Measurements from ENCODE around the gene ACP3. TPM values are rescaled to one million over a fixed set of nuclear protein-coding genes. Genes with fewer than 3 reads are reported as not detected.

ACP3 gene
- total RNA-seq, 1 donor from 2014 or later = 0.46 TPM

- TF ChIP-seq CTCF (conservative IDR thresholded peaks at IDR 0.05; ENCODE audit: low read depth, low read length) = no peak
- H3K4me3 ChIP-seq (ENCODE audit: low read depth, low read length) = no peak overlapping the region
- no peak for DNase-seq (ENCODE audit: low read depth)
Observed at GRCh38 chr3:132283916-132284405, 33.2 kb upstream of the ACP3 start.

- no peak for DNase-seq (ENCODE audit: low read depth)
- TF ChIP-seq CTCF (conservative IDR thresholded peaks at IDR 0.05; ENCODE audit: low read depth, low read length) = no peak
- H3K4me3 ChIP-seq (ENCODE audit: low read depth, low read length) = no peak overlapping the region
Observed at GRCh38 chr3:132284781-132285619, 32.2 kb upstream of the ACP3 start.

- DNase-seq (ENCODE audit: low read depth) = no peak
- no peak overlapping the region for H3K4me3 ChIP-seq (ENCODE audit: low read depth, low read length)
- no peak for TF ChIP-seq CTCF (conservative IDR thresholded peaks at IDR 0.05; ENCODE audit: low read depth, low read length)
Observed at GRCh38 chr3:132285620-132285945, 31.6 kb upstream of the ACP3 start.

GRCh38 chr3:132286035-132286434 lies 31.2 kb upstream of the ACP3 start:
- no peak overlapping the region for H3K4me3 ChIP-seq (ENCODE audit: low read depth, low read length)
- TF ChIP-seq CTCF (conservative IDR thresholded peaks at IDR 0.05; ENCODE audit: low read depth, low read length) = no peak
- DNase-seq (ENCODE audit: low read depth) = no peak

GRCh38 chr3:132288357-132288756 lies 28.9 kb upstream of the ACP3 start:
- no peak for DNase-seq (ENCODE audit: low read depth)
- H3K4me3 ChIP-seq (ENCODE audit: low read depth, low read length) = no peak overlapping the region
- no peak for TF ChIP-seq CTCF (conservative IDR thresholded peaks at IDR 0.05; ENCODE audit: low read depth, low read length)

- H3K4me3 ChIP-seq (ENCODE audit: low read depth, low read length) = no peak overlapping the region
Observed at GRCh38 chr3:132289316-132289715, 27.9 kb upstream of the ACP3 start.

More at GRCh38 chr3:132289316-132289715, 27.9 kb upstream of the ACP3 start:
- no peak for TF ChIP-seq CTCF (conservative IDR thresholded peaks at IDR 0.05; ENCODE audit: low read depth, low read length)
- no peak for DNase-seq (ENCODE audit: low read depth)
